ENCODE measurements around the gene FBXO41.

FBXO41 gene

GRCh38 chr2:73259276-73259675, 25.0 kb downstream of the FBXO41 start:
- no peak overlapping the region for H3K27ac ChIP-seq
- no peak for TF ChIP-seq CTCF (conservative IDR thresholded peaks at IDR 0.05)

GRCh38 chr2:73258913-73259215, 25.4 kb downstream of the FBXO41 start:
- TF ChIP-seq CTCF (conservative IDR thresholded peaks at IDR 0.05): no peak
- H3K27ac ChIP-seq: no peak overlapping the region

DNA sequence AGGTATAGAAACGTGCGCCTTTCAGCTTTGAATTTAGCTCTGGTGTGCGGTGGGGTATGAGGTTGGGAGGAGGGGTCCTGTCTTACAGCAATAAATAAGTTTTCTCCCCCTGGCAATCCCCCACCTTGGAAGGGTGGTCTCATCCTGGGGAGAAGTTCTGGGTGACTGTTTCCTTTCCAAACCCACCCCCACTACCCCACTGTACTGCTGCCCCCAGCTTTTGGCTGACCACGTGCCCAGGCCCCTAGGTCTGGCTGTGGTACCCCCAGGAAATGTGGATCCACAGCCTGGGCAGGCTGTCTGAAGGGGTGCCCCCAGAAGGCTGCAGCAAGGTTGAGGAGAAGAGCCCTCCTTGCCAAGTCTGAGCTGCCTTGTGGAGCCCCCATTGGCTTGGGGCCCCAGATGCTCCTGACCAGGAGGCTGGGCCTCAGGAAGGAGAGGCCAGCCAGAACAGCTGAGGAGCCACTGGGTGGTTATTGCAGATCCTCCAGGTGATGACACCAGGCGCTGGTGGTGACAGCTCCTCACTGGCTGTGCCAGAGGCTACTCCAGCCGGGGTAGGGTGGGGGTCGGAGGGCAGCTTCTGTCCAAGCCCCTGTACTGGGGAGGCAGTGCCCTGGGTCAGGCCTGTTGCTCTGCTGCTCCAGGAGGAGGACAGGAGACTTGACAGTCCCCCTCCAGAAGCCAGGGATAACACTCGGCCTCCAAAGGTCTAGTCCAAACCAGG, 25.9 kb downstream of the FBXO41 start:
- no peak for TF ChIP-seq CTCF (conservative IDR thresholded peaks at IDR 0.05)
- H3K27ac ChIP-seq: no peak overlapping the region

GRCh38 chr2:73257425-73258125, 26.7 kb downstream of the FBXO41 start:
- no peak for TF ChIP-seq CTCF (conservative IDR thresholded peaks at IDR 0.05)
- H3K27ac ChIP-seq: no peak overlapping the region

DNA sequence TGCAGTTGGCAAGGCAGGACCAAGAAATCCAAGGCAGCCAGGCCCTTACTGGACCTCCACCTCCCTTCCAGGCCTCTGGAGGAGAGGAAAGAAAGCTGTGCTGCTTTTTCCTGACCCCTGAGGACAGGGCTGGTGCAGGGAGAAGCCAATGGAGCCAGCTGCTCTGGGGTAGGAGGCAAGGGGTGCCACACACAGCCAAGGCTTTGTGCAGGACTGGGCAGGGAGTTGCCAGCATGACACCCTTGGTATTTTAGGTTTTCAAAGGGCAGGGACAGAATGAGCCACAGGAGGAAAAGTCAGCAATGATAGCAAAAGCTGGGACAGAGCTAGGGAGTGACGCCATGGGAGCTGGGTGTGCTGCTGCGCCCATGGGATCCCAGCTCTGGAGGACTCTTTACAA, 27.3 kb downstream of the FBXO41 start:
- no peak overlapping the region for H3K27ac ChIP-seq
- TF ChIP-seq CTCF (conservative IDR thresholded peaks at IDR 0.05): no peak

GRCh38 chr2:73256618-73256922, 27.7 kb downstream of the FBXO41 start:
- H3K27ac ChIP-seq: no peak overlapping the region

More at GRCh38 chr2:73256618-73256922, 27.7 kb downstream of the FBXO41 start:
- TF ChIP-seq CTCF (conservative IDR thresholded peaks at IDR 0.05): no peak

Measured in VCaP (cell line).